Lung (tissue), 12 donors: ENCODE data around the gene MATK. TPM values are rescaled to one million over a fixed set of nuclear protein-coding genes. Genes with fewer than 3 reads are reported as not detected.

Source experiments
- ATAC-seq: fragments of 200-7000 bp; cut with Tn5 transposase; one replicate; pipeline ENCODE4 v1.9.1; 2020; ENCODE audit warnings: moderate number of reproducible peaks; ENCODE audit not compliant: insufficient read depth, low FRiP score
- DNase-seq, 3 donors: peaks; one replicate each; pipeline ENCODE4 v3.0.0-alpha.2; 2013 to 2017
- H3K27ac ChIP-seq, 2 donors: one replicate each; pipeline ENCODE4 v1.5.1; 2013; ENCODE audit warnings: mild to moderate bottlenecking in 2 of 2, moderate library complexity in 2 of 2, control low read depth in 1 of 2, inconsistent platforms in 1 of 2, low read depth in 1 of 2, low read length in 1 of 2
- H3K27me3 ChIP-seq, 3 donors: one replicate each; pipeline ENCODE4 v1.5.1; 2013; ENCODE audit warnings: low read length in 2 of 3; ENCODE audit not compliant: control insufficient read depth in 3 of 3, insufficient read depth in 3 of 3
- H3K36me3 ChIP-seq, 4 donors: one replicate each; pipeline ENCODE4 v1.5.1; 2013; ENCODE audit warnings: low read length in 4 of 4, mild to moderate bottlenecking in 1 of 4, moderate library complexity in 1 of 4; ENCODE audit not compliant: control insufficient read depth in 4 of 4, insufficient read depth in 4 of 4
- H3K4me1 ChIP-seq, 5 donors: one replicate each; pipeline ENCODE4 v1.5.1; 2013; ENCODE audit warnings: low read length in 5 of 5, mild to moderate bottlenecking in 2 of 5, moderate library complexity in 1 of 5; ENCODE audit not compliant: control insufficient read depth in 5 of 5, insufficient read depth in 5 of 5
- H3K4me3 ChIP-seq: one replicate; pipeline ENCODE4 v1.5.1; 2013; ENCODE audit warnings: mild to moderate bottlenecking, control low read depth, moderate library complexity
- H3K9ac ChIP-seq, 2 donors: one replicate each; pipeline ENCODE4 v1.5.1; 2013; ENCODE audit warnings: low read length in 2 of 2, control low read depth in 1 of 2; ENCODE audit not compliant: insufficient read depth in 1 of 2
- H3K9me3 ChIP-seq, 4 donors: one replicate each; pipeline ENCODE4 v1.5.1; 2013; ENCODE audit warnings: low read length in 3 of 4, mild to moderate bottlenecking in 1 of 4, moderate library complexity in 1 of 4; ENCODE audit not compliant: control insufficient read depth in 4 of 4, insufficient read depth in 3 of 4
- WGBS, 2 donors: extraction: QIAGEN DNeasy Blood & Tissue Kit; methylation state at CpG; one replicate each; pipeline ENCODE4 v1.1.7; 2013; 5-methylcytosine and 5-hydroxymethylcytosine counted together
- polyA plus RNA-seq, 2 donors: library from polyadenylated mRNA; stranded (reverse); fragments of 200-250 nt; gene quantifications; one replicate each; pipeline ENCODE4 v1.2.1, GENCODE V29; 2013
- total RNA-seq, 2 donors: library from RNA; depleted of rRNA in 1 of 2; stranded (reverse); fragments of >200 nt in 1 of 2; gene quantifications; one replicate each; pipeline ENCODE4 v1.2.1, GENCODE V29; 2014 to 2021
- TF ChIP-seq, protein P1 (sequence below): IDR thresholded peaks from 2 replicates; pipeline ENCODE4 v1.5.1; 2012; ENCODE audit warnings: mild to moderate bottlenecking; ENCODE audit errors: control extremely low read depth, extremely low read depth
- donor health status: control.
- donor health status: control.
- donor health status: Bipolar disorder and iron deficiency.
- donor health status: healthy.
- donor health status: DM: yes; HTN: yes; CAD: no.

Gene MATK
- total and polyA plus RNA-seq, 4 donors = 3.8 to 20.0 (median 6.3) TPM

DNA sequence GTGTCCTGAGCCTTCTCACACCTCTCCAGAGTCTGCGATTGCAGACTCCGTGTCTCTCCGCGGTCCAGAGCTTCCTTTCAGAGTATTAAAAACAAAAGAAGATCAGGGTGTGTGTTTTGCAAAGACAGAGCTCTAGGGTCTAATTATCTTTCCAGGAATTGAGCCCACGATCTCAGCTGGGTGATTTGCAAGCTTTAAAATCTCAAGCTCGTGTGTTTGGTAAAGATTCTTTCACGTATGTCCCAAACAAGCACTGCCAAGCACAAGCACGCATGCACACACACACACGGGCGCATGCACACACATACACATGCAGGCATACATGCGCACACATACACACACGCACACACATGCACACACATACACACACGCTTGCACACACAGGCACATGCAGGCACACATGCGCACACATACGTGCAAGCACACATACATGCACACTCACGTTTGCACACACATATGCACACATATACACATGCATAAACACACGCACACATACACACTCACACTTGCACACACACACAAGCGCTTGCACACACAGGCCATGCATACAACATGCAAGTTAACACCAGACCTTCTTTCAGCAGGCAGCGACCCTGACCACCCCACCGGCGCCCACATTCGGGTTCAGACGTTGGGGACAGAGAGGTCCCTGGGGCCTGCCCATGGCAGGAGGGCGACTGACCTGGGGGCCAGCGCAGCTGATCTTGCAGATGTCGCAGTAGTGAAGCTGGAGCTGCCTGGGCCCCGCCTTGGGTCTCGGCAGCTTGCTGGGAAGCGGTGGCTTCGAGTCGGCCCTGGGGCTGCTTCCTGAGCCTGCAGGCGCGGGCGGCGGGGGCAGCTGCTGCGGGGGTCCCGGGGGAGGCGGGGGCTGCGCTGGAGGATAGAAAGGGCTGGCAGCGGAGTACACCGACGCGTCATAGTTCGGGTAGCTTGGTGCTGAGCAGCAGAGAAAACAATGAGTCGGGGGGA lies 44.7 kb upstream of the MATK start:
- 67 to 72% methylated on average over 45 of the region's 45 CpGs for WGBS, 2 donors
- DNase-seq (no peak), ATAC-seq (no peak)
- H3K36me3 ChIP-seq = no peaks in the 10 kb centered on the region
- H3K9me3 ChIP-seq = peaks cover 0 to 3% (median 0%) of the 10 kb centered on the region in 4 donors
- H3K4me3 ChIP-seq = no peak overlapping the region
- peaks cover 0 to 2% (median 0%) of the 10 kb centered on the region in 5 donors for H3K4me1 ChIP-seq
- H3K27ac ChIP-seq = no peak overlapping the region
- peaks cover 0 to 5% (median 3%) of the 10 kb centered on the region in 3 donors for H3K27me3 ChIP-seq
- H3K9ac ChIP-seq = no peak overlapping the region
- TF ChIP-seq, protein P1, sequence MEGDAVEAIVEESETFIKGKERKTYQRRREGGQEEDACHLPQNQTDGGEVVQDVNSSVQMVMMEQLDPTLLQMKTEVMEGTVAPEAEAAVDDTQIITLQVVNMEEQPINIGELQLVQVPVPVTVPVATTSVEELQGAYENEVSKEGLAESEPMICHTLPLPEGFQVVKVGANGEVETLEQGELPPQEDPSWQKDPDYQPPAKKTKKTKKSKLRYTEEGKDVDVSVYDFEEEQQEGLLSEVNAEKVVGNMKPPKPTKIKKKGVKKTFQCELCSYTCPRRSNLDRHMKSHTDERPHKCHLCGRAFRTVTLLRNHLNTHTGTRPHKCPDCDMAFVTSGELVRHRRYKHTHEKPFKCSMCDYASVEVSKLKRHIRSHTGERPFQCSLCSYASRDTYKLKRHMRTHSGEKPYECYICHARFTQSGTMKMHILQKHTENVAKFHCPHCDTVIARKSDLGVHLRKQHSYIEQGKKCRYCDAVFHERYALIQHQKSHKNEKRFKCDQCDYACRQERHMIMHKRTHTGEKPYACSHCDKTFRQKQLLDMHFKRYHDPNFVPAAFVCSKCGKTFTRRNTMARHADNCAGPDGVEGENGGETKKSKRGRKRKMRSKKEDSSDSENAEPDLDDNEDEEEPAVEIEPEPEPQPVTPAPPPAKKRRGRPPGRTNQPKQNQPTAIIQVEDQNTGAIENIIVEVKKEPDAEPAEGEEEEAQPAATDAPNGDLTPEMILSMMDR = no peak

DNA sequence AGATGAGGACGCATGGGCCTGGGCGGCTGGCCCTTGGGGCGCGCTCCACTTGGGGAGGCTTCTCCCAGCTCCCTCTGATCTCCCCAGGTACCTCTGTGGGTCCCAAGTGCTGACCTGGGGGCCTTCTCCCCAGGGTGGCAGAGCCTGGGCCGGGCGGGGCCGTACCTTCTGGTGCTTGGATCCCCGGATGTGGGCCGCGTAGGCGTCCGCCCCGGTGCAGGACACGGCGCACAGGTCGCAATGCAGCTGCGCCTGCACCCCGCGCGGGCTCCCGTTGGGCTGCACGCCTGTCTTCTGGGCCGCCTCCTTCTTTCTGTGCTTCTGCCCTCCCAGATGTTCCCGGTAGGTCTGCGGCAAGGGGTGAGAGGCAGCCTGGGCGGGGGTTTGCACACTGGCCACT lies 41.1 kb upstream of the MATK start:
- H3K27ac ChIP-seq = no peak overlapping the region
- TF ChIP-seq, protein P1 = no peak
- no peak overlapping the region for H3K9ac ChIP-seq
- ATAC-seq = no peak
- H3K36me3 ChIP-seq = no peaks in the 10 kb centered on the region
- H3K27me3 ChIP-seq = peaks cover 0 to 5% (median 3%) of the 10 kb centered on the region in 3 donors
- H3K4me1 ChIP-seq = peaks cover 0 to 2% (median 0%) of the 10 kb centered on the region in 5 donors
- no peak overlapping the region for H3K4me3 ChIP-seq
- DNase-seq = no peak
- peaks cover 0 to 3% (median 0%) of the 10 kb centered on the region in 4 donors for H3K9me3 ChIP-seq
- WGBS, 2 donors = 94 to 99% methylated on average over 26 of the region's 26 CpGs

DNA sequence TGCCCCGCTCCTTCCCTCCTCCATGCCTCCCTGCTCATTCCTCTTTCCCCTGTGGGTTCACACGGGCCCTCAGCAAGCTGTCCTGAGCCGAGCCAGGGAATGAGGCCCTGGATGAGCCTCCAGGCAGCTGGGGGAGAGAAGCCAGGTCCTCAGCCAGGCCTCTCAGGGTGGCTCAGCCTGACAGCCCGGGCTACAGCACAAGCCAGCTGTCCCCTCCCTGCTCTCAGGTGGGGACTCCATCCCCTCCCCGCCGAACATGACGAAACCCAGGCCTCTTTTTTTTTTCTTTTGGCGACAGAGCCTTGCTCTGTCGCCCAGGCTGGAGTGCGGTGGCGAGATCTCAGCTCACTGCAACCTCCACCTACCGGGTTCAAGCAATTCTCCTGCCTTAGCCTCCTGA lies 40.0 kb upstream of the MATK start:
- no peak overlapping the region for H3K27ac ChIP-seq
- ATAC-seq (no peak), DNase-seq (no peak)
- H3K36me3 ChIP-seq = no peaks in the 10 kb centered on the region
- H3K27me3 ChIP-seq = peaks cover 0 to 5% (median 3%) of the 10 kb centered on the region in 3 donors
- TF ChIP-seq, protein P1 = no peak
- peaks cover 0 to 2% (median 0%) of the 10 kb centered on the region in 5 donors for H3K4me1 ChIP-seq
- WGBS, 2 donors = 68 to 79% methylated on average over 12 of the region's 12 CpGs
- no peak overlapping the region for H3K9ac ChIP-seq
- H3K4me3 ChIP-seq = no peak overlapping the region
- peaks cover 0 to 3% (median 0%) of the 10 kb centered on the region in 4 donors for H3K9me3 ChIP-seq
